GM21528 (cell line): ENCODE data around the gene PKP3.
"Not testable (repeated sequence)": the region's sequence is repeated elsewhere in the genome, so short reads cannot be mapped to it uniquely, and the experiment has no call there.

Experiments
- ATAC-seq: cut with Tn5 transposase; IDR thresholded peaks from one replicate; pipeline ENCODE4 v1.9.1; 2021; ENCODE audit warnings: mild to moderate bottlenecking, moderate library complexity; ENCODE audit not compliant: unreplicated experiment, low FRiP score

PKP3 gene

GRCh38 chr11:420911-421321, 26.9 kb downstream of the PKP3 start:
- ATAC-seq = no peak

DNA sequence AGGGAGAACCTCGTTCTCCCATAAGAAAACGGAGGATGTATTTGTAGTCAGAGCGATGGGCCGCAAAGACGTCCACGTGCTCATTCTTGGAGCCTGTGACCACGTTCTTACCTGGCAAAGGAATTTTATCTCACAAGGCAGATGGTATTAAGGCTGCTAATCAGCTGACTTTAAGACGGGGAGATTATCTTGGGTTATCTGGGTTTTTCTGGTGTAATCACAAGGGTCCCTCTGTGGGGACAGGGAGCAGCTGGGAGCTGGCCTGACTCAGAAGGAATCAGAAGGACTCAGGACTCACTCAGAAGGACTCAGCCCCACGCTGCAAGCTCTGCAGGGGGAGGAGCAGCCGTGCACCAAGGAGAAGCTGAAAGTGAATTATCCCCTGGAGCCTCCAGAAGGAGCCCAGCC, 28.2 kb downstream of the PKP3 start:
- ATAC-seq = no peak

GRCh38 chr11:424232-424631, 30.2 kb downstream of the PKP3 start:
- ATAC-seq = no peak

DNA sequence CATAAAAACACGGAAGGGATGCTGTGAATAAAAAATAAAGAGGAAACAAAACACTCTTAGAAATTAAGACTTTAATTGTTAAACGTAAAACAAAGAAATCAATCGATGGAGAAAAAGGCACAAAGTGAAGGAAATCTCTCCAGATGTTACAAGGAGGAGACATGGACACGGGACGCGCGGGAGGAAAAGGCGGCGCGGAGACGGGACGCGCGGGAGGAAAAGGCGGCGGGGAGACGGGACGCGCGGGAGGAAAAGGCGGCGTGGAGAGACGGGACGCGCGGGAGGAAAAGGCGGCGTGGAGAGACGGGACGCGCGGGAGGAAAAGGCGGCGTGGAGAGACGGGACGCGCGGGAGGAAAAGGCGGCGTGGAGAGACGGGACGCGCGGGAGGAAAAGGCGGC, 30.8 kb downstream of the PKP3 start:
- ATAC-seq = not testable (repeated sequence)

GRCh38 chr11:425301-425700, 31.3 kb downstream of the PKP3 start:
- ATAC-seq = no peak

GRCh38 chr11:426851-427250, 32.8 kb downstream of the PKP3 start:
- ATAC-seq = no peak

- no peak for ATAC-seq
Observed at GRCh38 chr11:428295-428694, 34.3 kb downstream of the PKP3 start.

DNA sequence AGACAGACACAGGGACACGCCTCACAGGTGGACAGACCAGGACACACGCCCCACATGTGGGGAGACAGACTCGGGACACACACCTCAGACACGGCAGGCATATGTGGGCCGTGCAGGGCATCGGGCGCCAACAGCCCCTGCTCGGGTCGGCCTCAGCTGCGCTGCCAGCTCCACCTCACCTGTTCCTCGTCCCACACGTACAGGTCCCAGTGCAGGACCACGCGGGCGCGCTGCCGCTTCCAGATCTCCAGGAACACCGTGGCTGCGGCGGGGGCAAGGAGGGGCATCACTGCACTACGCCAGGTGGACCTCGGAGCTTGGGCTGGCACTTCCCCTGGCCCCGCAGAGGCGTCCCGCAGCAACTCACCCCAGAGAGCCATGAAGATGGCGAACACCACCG, 35.4 kb downstream of the PKP3 start:
- no peak for ATAC-seq

- no peak for ATAC-seq
Observed at GRCh38 chr11:429931-430456, 36.0 kb downstream of the PKP3 start.

GRCh38 chr11:431921-432320, 37.9 kb downstream of the PKP3 start:
- ATAC-seq = no peak

- ATAC-seq = no peak
Observed at GRCh38 chr11:432501-433100, 38.6 kb downstream of the PKP3 start.

GRCh38 chr11:433111-433510, 39.1 kb downstream of the PKP3 start:
- no peak for ATAC-seq

DNA sequence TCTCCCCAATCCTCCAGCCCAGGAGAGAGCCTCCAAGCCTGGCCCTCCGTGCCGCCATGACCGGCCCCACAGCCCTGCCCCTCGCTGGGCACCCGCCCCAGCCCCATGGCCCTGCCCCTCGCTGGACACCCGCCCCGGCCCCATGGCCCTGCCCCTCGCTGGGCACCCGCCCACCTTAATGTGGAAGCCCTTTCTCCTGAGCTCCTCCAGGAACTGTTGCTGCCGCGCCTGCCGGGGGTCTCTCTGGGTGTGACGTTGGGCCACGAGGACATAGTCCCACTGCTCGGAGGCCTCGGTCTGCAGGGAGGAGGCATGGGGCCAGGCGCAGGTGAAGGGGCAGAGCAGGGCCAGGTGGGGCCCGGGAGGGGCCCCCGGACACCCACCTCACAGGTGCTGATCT, 39.6 kb downstream of the PKP3 start:
- no peak for ATAC-seq

DNA sequence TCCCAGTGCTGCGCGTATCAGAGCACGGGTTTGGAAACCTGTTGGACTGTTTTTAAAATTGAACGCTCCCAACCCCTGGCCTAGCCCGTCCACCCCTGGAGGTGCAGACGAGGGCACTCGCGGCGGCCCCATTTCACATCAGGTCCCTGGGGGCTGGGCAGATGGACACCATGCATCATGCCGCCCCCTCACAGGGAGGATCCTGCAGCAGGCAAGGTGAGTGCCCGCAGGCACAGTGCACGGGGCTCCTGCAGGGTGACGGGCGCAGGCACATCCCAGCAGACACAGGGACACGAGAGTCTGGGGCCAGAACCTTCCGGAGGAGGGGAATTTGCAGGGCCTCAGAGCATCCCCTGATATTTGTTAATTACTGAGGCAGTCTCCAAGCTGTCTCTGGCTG, 40.5 kb downstream of the PKP3 start:
- ATAC-seq = no peak

GRCh38 chr11:434999-435740, 41.2 kb downstream of the PKP3 start:
- not testable (repeated sequence) for ATAC-seq

DNA sequence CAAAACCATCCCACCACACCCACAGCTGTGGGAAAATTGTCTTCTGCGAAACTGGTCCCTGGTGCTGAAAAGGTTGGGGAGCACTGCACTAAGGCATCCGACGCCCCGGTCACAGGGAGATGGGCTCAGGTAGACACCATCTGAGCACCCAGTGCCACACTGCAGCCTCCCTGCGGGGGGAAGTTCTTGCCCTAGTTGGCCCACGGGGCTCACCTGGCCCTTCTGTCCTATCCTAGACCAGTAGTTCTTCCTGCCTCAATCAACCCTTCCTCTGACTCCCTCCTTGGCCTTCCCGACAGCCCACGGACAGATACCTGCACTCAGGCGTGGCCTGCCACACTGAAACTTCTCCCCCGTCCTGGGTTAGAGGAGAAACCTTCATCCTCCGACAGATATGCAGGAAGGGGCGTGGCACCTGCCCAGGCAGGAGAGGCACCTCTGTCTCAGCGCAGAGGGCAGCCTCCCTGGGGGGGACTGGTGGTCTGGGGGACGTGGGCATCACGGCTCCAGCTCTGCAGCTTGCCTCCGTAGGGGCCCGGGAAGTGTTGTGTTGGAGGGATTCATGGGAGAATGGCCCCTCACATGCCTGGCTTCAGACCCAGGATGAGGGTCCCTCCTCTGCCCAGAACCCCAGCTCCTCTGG, 43.3 kb downstream of the PKP3 start:
- no peak for ATAC-seq

DNA sequence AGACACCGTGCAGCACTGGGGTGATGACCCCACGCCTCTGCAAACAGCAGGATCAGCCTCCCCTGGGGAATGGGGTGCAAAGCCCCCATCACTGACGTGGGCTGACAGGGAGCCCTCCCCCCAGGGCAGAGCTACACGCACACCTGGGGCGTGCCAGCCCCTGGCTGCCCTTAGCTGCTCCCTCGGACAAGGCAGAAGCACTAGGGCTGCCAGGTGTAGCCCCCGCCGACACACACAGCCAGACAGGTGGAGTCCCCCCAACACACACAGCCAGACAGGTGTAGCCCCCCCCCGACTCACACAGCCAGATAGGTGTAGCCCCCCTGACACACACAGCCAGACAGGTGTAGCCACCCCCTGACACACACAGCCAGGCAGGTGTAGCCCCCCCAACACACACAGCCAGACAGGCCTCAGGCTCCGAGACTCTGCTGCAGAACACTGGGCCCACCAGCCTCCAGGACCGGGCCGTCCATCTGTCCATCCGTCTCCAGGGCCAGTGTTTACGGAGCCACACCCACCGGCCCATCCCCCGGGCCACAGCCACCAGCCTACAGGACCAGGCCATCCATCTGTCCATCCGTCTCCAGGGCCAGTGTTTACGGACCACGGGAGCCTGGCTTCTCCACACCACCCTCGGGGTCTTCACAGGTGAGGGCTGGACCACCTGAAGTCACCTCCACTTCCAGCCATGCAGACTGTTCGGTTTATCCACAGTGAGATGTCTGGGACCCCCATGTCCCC, 44.3 kb downstream of the PKP3 start:
- ATAC-seq = no peak

DNA sequence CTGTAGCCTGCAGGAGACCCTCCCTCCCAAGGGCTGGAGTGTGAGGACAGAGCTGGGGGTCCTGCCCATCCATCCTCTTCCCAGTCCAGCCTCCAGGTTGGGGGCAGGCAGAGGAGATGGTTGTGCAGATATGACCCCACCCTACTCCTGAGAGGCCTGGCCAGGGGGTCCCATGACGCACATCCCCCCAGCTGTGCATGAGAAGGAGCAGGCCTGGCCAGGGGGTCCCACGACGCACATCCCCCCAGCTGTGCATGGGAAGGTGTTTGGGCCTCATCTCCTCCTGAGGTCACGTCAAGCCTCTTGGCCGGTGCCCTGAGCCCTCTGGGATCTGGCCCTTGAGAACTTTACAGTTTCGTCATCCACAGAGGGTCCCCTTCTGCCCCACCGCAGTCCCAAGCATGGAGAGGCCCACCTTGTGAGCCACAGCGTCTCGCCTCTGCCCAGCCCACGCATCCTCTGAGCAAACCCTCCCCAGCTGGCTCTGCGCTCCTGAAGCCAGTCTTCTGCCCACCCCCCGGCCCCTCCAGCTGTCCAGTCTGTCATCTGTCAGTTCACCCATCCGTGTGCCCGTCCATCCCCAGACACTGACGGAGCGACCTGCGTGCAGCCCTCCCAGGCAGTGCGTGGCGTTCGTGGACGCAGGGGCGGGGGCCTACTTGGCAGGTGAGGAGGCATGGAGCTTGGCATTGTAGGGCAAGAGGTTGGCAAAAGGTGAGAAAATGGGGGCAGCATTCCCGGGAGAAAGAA, 45.5 kb downstream of the PKP3 start:
- ATAC-seq = no peak

GRCh38 chr11:440065-441042, 46.3 kb downstream of the PKP3 start:
- no peak for ATAC-seq
